SU-DHL-6 (cell line): Measurements from ENCODE around the gene KBTBD8.

ENCODE experiments used
- CTCF ChIP-seq: fragments of 200-600 bp; sonication (generic); IDR thresholded peaks from one replicate; pipeline ENCODE4 v1.5.1; 2017; ENCODE audit warnings: antibody characterized with exemption, mild to moderate bottlenecking, low read length, moderate library complexity; ENCODE audit not compliant: insufficient read depth, poor library complexity, severe bottlenecking
- EZH2phosphoT487 ChIP-seq: fragments of 200-600 bp; sonication (generic), shearing (Covaris generic); conservative IDR thresholded peaks from 2 replicates; pipeline ENCODE4 v1.6.1; 2018; ENCODE audit warnings: mild to moderate bottlenecking, antibody characterized with exemption, low read length, moderate library complexity, mixed read lengths

GRCh38 chr3:67009716-67010115 is 11.6 kb downstream of the KBTBD8 start:
- TF ChIP-seq CTCF = no peak
- TF ChIP-seq EZH2phosphoT487 = no peak
